HL-60 (cell line): Measurements from ENCODE around the gene TVP23A.

Source experiments
- DNase-seq, 2 experiments: peaks; one replicate each; pipeline ENCODE4 v3.0.0-alpha.2; 2010 to 2020; ENCODE audit warnings: low read depth in 1 of 2, low spot score in 1 of 2
- H3K27ac ChIP-seq: fragments of 250-450 bp; sonication (Bioruptor Pico); replicated peaks from 2 replicates; pipeline ENCODE4 v1.5.1; 2020; ENCODE audit warnings: mild to moderate bottlenecking, moderate library complexity
- H3K27me3 ChIP-seq: fragments of 250-450 bp; sonication (Bioruptor Pico); 2 replicates; pipeline ENCODE4 v1.5.1; 2021; ENCODE audit warnings: mild to moderate bottlenecking, moderate library complexity; ENCODE audit not compliant: insufficient read depth, poor library complexity, severe bottlenecking
- H3K4me3 ChIP-seq: replicated peaks from 2 replicates; pipeline ENCODE4 v1.5.1; 2011; ENCODE audit warnings: mild to moderate bottlenecking, control low read depth, low read length; ENCODE audit not compliant: insufficient read depth
- GABPA ChIP-seq: IDR thresholded peaks from 2 replicates; pipeline ENCODE4 v1.6.1; 2012; ENCODE audit warnings: low read depth
- POLR2AphosphoS5 ChIP-seq: IDR thresholded peaks from 2 replicates; pipeline ENCODE4 v1.6.1; 2012; ENCODE audit warnings: low read depth
- SPI1 ChIP-seq: IDR thresholded peaks from 2 replicates; pipeline ENCODE4 v1.6.1; 2012; ENCODE audit warnings: low read depth, mild to moderate bottlenecking, borderline replicate concordance
- TF ChIP-seq, protein P1 (sequence below): IDR thresholded peaks from 2 replicates; pipeline ENCODE4 v1.6.1; 2012; ENCODE audit warnings: low read depth; ENCODE audit not compliant: insufficient replicate concordance
- TF ChIP-seq, protein P2 (sequence below): IDR thresholded peaks from one replicate; pipeline ENCODE4 v1.5.1; 2011; ENCODE audit warnings: low read length, control low read depth, inconsistent platforms; ENCODE audit not compliant: insufficient read depth

The TVP23A gene

DNA sequence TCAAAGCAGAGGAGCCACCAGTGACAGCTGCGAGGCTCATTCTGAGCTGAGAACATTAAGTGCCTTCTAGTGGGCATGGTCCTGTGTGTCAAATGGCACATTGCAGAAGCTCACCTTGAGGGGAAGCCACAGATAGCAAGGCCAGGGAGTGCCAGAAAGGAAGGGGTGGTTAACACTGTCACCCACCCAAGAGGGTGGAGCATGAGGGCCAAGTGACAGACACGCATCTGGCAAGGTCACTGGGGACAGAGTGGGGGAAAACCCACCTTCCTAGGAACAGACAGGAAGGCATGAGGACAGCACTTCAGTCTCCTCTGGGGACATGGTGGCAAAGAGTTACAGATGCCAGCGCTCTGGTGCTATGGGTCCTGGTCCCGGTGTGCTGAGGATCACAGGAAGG lies 52.8 kb downstream of the TVP23A start:
- no peak for DNase-seq
- Histone ChIP-seq H3K27ac (no peak overlapping the region), H3K4me3 (no peak overlapping the region), H3K27me3 (no peaks in the 10 kb centered on the region)
- TF ChIP-seq, protein P1, sequence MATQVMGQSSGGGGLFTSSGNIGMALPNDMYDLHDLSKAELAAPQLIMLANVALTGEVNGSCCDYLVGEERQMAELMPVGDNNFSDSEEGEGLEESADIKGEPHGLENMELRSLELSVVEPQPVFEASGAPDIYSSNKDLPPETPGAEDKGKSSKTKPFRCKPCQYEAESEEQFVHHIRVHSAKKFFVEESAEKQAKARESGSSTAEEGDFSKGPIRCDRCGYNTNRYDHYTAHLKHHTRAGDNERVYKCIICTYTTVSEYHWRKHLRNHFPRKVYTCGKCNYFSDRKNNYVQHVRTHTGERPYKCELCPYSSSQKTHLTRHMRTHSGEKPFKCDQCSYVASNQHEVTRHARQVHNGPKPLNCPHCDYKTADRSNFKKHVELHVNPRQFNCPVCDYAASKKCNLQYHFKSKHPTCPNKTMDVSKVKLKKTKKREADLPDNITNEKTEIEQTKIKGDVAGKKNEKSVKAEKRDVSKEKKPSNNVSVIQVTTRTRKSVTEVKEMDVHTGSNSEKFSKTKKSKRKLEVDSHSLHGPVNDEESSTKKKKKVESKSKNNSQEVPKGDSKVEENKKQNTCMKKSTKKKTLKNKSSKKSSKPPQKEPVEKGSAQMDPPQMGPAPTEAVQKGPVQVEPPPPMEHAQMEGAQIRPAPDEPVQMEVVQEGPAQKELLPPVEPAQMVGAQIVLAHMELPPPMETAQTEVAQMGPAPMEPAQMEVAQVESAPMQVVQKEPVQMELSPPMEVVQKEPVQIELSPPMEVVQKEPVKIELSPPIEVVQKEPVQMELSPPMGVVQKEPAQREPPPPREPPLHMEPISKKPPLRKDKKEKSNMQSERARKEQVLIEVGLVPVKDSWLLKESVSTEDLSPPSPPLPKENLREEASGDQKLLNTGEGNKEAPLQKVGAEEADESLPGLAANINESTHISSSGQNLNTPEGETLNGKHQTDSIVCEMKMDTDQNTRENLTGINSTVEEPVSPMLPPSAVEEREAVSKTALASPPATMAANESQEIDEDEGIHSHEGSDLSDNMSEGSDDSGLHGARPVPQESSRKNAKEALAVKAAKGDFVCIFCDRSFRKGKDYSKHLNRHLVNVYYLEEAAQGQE: no peak
- TF ChIP-seq, protein P2, sequence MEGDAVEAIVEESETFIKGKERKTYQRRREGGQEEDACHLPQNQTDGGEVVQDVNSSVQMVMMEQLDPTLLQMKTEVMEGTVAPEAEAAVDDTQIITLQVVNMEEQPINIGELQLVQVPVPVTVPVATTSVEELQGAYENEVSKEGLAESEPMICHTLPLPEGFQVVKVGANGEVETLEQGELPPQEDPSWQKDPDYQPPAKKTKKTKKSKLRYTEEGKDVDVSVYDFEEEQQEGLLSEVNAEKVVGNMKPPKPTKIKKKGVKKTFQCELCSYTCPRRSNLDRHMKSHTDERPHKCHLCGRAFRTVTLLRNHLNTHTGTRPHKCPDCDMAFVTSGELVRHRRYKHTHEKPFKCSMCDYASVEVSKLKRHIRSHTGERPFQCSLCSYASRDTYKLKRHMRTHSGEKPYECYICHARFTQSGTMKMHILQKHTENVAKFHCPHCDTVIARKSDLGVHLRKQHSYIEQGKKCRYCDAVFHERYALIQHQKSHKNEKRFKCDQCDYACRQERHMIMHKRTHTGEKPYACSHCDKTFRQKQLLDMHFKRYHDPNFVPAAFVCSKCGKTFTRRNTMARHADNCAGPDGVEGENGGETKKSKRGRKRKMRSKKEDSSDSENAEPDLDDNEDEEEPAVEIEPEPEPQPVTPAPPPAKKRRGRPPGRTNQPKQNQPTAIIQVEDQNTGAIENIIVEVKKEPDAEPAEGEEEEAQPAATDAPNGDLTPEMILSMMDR: no peak
- TF ChIP-seq GABPA (no peak), POLR2AphosphoS5 (no peak), SPI1 (no peak)

DNA sequence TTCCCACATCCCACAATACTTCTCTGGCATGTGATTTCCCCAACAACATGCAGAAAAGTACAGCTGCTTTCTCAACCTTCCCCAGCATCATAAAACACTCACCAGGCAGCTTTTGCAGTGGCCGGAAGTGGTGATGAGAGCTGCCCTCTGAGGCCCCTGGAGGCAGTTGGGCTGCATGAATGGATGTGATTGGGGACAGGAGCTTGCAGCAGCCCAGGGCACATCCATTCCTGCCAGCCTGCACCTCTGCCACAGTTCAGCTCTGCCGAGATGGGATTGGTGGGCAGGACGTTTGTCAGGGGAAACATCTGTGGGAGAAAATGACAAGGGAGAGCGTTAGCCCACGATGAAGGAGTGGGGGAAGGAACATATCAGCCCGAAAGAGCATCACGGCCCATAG lies 55.1 kb downstream of the TVP23A start:
- no peaks in the 10 kb centered on the region for H3K27me3 ChIP-seq
- no peak for DNase-seq
- no peak overlapping the region for H3K27ac ChIP-seq
- no peak for TF ChIP-seq SPI1
- TF ChIP-seq GABPA: no peak
- TF ChIP-seq, protein P1: no peak
- no peak for TF ChIP-seq POLR2AphosphoS5
- TF ChIP-seq, protein P2: no peak
- H3K4me3 ChIP-seq: no peak overlapping the region

DNA sequence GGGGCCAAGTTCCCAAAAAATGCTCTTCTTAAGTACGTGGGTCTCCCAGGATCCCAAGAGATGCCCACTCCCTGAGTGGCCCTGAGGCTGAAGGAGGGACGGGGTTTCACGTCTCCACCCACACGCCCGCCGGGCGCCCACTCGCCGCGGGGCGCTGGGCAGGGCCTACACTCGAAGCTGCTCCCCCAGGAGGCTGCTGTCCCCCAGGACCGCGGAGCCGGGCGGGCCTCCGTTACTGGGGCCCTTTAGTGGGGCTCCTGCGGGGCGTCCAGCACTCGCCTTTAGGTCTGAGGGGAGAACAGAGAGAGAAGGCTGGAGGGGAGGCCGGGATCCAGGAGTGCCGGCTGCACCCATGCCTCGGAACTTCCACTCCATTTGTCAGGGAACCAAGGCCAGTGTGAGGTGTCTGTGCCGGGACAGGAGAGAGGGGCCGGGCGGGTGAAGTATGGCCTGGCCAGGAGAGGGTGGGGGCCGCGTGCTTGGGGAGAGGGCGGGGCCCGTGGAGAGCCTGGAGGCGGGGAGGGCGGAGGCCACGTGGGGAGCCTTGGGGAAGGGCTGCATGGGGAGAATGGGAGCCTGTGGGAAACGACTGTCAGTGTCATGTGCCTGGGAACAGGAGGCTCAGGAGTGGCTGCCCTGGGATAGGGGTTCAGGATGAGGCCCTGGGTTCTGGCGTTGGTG lies 56.1 kb downstream of the TVP23A start:
- Histone ChIP-seq H3K4me3 (no peak overlapping the region), H3K27me3 (no peaks in the 10 kb centered on the region), H3K27ac (no peak overlapping the region)
- DNase-seq: no peak
- TF ChIP-seq, protein P2: no peak
- TF ChIP-seq, protein P1: no peak
- TF ChIP-seq POLR2AphosphoS5 (no peak), SPI1 (no peak), GABPA (no peak)
